ENCODE measurements around the gene HOXB7.

Gene HOXB7

GRCh38 chr17:48565925-48566710 is 44.7 kb downstream of the HOXB7 start:
- no peak for DNase-seq (ENCODE audit: low read depth)

DNA sequence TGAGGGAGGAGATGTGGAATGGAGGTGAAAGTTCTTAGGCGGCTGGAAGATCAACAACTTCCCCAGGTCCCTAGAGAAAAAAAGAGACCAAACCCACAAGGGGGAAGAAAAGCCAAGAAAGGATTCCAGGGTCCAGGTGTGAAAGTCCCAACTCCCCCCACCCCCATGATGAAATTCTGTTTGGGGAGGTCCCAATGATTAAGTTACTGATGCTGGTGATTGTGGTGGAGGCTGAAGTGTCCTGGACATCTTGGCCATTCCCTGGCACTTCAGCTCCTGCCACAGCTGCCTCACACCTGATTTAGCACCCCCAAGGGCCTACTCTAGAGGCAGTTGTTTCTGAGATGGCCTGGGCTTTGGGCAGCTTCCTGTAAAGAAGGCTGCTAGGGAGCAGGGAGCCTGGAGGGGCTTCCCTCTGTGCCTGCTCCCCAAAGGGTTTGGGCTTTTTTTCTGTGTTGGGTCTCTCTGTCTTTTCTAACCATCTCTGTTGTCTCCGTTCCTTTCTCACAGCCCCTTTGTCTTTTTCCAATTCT is 45.7 kb downstream of the HOXB7 start:
- no peak for DNase-seq (ENCODE audit: low read depth)

DNA sequence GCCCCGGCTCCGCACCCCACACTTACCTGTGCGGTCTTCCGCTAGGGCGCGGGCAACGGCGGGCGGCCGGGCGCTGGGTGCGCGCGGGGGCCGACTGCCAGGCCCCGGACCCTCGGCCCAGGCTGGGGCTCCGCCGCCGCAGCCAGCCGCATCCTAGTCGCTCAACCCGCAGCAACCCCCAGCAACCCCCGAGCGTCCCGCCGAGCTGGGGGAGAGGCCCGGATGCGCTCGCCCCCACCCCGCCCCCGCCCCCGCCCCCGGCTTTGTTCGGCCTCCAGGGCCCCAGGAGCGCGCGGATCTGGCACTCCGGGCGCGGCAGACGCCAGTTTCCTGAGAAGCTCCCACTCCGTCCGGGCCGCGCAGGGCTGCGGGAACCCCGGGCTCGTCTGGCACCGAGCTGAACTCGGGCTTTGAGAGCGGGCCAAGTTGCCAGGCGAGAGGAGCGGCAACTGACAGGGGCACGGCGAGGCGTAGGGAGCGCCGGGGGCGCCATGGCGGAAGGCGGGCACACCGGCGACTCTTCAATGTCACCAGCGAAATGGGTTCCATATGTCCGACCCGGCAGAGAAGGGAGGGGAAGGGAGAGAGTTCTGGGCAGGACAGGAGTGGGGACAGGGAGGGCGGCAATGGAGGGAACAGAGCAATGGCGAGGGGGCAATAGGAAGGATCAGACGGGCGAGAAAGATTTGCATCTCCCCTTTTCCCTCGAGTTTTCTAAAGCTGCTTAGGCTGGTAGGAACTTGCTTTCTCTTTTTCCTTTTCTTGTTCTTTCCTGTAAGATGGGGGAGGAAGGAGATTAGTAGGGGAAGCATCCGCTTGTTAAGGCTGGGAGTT is 46.4 kb downstream of the HOXB7 start:
- no peak for DNase-seq (ENCODE audit: low read depth)

- DNase-seq (ENCODE audit: low read depth) = no peak
These were observed 47.0 kb downstream of the HOXB7 start for GRCh38 chr17:48563867-48564187.

DNA sequence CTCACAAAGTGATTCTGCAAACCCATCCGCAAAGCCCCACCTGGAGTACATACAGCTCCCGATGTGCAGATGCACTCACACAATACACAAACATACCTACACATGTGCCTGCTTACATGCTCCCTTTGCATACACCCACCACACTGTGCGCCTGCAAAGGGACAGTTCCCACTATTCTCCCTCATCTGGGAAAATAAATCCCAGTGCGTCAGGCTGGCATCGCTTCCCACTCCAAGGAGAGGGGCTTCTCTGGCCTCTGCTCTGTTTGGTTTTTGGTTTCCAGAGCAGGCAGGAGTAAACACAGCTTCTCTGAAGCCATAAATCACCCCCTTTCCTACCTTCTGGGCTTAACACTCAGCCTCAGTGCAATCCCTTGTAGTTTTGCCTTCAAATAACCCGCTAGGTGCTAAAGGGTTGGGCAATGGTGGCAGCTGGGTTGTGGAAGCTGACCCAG is 47.4 kb downstream of the HOXB7 start:
- DNase-seq (ENCODE audit: low read depth) = no peak

GRCh38 chr17:48562934-48563333 is 47.9 kb downstream of the HOXB7 start:
- DNase-seq (ENCODE audit: low read depth) = no peak

DNA sequence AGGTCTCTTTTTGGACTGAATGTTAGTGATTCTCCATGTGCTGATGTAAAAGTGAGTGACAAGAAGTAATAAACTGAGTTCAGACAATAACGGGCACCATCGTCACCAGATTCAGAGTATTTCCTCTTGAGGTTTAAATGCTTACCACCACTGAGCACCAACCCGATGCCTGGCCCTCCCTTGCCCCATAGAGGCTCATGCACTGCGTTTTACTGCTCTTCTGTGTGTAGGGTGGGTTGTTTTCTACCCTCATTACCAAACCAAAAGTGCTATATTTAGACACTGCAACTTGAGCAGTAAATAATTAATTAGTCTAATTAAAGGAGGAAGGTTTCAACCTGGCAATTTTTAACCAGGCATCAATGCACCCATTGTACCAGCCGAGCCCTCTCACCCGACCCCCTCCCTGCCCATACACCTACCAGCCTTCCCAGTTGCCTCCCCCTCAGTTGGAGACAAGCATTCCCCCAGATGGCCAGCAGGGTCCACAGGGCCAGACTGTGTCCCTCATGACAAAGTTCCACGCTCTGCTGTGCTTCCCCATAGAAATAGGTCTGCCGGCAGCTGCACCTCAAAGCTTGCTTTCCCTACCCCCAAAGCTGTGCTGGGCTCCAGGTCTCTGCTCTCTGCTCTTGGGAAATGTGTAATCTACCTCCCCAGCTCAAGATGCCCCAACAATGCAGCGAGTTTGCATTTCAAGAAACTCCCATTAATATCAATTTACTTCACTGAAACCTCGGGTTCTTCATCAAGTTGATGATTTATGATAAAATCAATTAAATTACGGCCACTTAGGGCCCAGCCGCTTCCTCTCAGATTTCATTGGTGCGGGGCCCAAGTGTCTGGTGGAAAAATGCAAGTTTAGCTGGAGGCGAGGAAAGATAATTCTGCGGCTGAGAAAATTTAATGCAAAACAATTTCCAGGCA is 48.7 kb downstream of the HOXB7 start:
- DNase-seq (ENCODE audit: low read depth) = no peak

GRCh38 chr17:48559840-48560817 is 50.7 kb downstream of the HOXB7 start:
- no peak for DNase-seq (ENCODE audit: low read depth)

- no peak for DNase-seq (ENCODE audit: low read depth)
These were observed 51.5 kb downstream of the HOXB7 start for GRCh38 chr17:48559122-48559839.

DNA sequence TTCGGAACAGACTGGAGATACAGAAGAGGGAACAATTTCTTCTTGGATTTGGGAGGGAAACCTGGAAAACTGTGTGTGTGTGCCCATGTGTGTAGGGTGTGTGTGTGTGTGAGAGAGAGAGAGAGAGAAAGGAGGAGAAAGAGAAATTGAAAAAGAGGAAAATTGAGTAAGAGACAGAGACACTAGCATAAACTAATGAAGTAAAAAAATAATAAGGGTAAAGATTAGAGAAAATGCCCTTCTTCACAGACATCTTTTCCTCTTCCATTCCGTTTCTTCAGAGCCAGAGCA is 52.0 kb downstream of the HOXB7 start:
- DNase-seq (ENCODE audit: low read depth) = no peak

- no peak for DNase-seq (ENCODE audit: low read depth)
These were observed 52.6 kb downstream of the HOXB7 start for GRCh38 chr17:48558057-48558830.
